CD4-positive, alpha-beta T cell treated with Interleukin-4 for 1 hour (primary cell): ENCODE data around the gene XAB2.

ENCODE experiments used
- DNase-seq, 2 donors: peaks; one replicate each; pipeline ENCODE4 v3.0.0-alpha.2; 2020 to 2022

The XAB2 gene

DNA sequence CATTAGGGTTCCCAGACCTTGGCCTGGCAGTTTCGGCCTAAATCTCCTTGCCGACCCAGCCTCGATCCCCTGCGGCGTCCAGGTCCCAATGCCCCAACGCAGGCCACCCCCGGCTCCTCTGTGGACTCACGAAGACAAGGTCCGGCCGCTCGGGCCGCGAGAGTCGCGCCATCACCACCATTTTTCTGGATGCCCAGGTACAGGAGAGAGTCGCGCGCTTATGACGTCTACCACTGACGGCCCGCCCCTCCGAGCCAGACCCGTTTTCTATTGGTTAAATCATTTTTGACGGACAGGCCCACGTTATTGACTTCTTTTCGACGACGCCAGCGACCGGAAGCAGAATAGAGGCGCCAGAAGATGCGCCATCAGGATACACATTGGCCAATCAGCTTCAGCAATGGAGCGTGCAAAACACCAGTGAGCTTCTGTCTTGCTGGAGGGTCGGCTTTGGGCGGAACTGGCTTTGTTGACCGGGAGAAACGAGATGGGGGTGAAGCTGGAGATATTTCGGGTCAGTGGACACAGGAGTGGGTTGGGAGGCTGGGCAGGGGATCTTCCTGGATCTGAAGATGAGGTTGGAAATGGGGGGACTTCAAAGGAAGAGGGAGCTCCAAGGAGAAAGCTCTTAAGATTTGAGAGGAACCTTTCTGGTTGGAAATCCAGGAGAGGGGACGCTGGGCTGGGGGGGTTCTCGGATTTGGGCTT, at the start of gene XAB2, which contains the start of gene PET100:
Gene XAB2 (minus strand): TSS at position 199 of the 708 bp plus-strand sequence. CDS start 18 bp downstream, at position 181.
Gene PET100 (plus strand): TSS at position 447 of the 708 bp plus-strand sequence. CDS start 41 bp downstream, at position 488.
- peak; percentile 99 for DNase-seq

DNA sequence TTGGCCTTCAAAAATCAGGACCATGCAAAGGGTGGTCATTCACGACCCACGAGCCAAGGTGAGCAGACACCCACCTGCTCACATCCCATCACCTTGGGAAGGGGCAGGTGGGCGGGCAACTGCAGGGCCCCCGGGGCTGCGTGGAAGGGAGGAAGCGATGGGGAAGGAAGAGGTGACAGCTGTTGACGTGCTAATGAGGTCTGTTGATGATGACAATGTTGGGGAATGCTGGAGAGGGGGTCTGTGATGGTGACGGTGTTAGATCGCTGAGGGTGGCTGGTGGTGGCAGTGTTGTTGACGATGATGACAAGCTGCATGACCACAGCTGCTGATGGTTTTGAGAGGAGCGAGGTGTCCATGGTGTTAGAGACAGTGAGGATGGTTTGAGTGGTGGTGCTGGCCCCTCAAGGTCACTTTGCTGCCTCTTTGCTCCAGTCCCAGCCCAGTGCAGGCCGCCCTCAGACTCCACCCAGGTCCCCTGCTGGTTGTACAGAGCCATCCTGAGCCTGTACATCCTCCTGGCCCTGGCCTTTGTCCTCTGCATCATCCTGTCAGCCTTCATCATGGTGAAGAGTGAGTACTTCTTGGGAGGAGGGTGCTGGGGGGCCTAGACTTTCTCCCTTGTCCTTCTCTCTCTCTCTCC, 48.4 kb upstream of the XAB2 start:
- DNase-seq, result peak in 1 of 2 donors; percentile 42

DNA sequence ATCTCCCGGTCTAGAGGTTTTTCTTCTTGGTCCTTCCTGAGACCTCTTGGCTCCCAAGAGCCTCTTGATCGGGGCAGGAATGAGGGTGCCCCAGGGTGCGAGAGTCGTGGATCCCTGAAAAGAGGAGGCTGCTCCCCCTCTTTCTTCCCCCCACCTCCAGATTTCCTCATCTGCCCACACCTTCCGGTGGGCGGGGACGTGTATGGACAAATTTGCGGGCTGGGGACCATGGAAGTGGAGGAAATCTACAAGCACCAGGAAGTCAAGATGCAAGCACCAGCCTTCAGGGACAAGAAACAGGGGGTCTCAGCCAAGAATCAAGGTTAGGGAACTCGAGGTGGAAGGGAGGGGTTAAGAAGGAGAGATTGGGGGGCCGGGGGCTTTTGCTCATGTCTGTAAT, 47.5 kb upstream of the XAB2 start, which contains the start of gene MCEMP1:
Gene MCEMP1 (plus strand): TSS at position 237 of the 400 bp plus-strand sequence. CDS start 31 bp downstream, at position 268.
- no peak for DNase-seq

DNA sequence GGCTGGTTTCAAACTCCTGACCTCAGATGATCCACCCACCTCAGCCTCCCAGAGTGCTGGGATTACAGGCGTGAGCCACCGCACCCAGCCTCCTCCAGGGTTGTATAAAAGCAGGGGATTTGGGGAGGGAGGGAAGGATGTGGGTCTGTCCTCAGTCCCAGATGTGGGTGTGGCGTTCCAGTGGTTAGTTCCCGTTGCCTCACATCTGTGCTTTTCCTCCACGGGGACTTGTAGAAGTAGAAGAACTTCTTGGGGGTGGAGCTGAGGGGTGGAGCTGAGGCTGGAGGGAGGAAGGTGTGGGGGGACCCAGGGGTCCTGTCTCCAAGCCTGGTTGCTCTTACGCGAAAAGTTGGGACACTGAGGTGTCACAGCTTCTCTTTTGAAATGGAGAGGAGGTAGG, 47.0 kb upstream of the XAB2 start:
- peak in 1 of 2 donors; percentile 43 for DNase-seq

DNA sequence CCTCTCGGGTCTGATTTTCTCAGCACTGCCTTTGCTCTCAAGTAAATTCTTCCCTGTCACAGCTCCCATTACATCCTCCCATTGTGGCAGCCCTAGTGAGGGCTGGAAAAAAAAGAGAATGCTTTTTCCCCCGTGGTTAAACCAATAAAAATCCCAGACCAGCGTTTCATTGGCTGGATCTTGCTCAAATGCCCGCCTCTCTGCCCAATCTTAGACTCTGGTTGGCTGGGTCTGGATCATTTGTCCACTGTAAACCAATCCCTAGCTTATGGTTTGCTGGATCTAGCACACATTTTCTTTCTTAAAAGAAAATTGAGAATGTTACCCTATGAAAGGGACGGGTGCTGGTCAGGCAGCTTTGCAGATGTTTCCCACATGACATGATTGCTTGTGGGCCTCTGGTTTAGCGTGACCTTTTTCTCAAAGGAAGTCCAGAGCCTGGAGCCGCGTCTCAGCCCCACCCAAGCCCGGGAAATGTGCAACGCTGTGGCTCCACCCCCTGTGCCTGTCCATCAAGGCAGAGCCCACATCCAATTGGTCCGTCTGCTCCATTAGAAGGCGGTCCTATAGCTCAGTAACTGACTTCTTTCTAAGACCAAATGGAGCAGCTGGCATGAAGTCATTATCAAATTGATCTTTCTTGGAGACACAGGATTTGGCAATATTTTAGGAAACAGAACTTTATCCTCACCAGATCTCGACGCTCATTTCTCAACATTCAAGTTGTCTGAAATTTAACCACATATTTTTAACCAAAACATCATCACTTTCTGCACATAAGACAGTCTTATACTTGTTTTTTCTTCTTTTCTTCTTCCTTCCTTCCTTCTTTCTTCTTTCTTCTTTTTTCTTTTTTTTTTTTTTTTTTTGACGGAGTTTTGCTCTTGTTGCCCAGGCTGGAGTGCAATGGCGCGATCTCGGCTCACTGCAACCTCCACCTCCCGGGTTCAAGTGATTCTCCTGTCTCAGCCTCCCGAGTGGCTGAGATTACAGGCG, 45.0 kb upstream of the XAB2 start:
- peak; percentile 43 to 78 for DNase-seq

GRCh38 chr19:7672522-7672921, 43.2 kb upstream of the XAB2 start:
- no peak for DNase-seq

GRCh38 chr19:7670790-7671189, 41.4 kb upstream of the XAB2 start:
- no peak for DNase-seq

GRCh38 chr19:7670150-7670783, 40.9 kb upstream of the XAB2 start:
- peak; percentile 26 to 55 for DNase-seq

GRCh38 chr19:7669641-7670040, 40.3 kb upstream of the XAB2 start:
- no peak for DNase-seq

- DNase-seq, result no peak
Measured at GRCh38 chr19:7668842-7669241, 39.5 kb upstream of the XAB2 start, which contains the start of gene RETN. Gene RETN (plus strand): TSS chr19:7669049. CDS start chr19:7669327, 278 bp downstream.

- DNase-seq, result no peak
Measured at GRCh38 chr19:7665076-7665475, 35.7 kb upstream of the XAB2 start.

GRCh38 chr19:7663706-7664105, 34.4 kb upstream of the XAB2 start:
- no peak for DNase-seq

GRCh38 chr19:7662657-7663056, 33.3 kb upstream of the XAB2 start:
- no peak for DNase-seq

DNA sequence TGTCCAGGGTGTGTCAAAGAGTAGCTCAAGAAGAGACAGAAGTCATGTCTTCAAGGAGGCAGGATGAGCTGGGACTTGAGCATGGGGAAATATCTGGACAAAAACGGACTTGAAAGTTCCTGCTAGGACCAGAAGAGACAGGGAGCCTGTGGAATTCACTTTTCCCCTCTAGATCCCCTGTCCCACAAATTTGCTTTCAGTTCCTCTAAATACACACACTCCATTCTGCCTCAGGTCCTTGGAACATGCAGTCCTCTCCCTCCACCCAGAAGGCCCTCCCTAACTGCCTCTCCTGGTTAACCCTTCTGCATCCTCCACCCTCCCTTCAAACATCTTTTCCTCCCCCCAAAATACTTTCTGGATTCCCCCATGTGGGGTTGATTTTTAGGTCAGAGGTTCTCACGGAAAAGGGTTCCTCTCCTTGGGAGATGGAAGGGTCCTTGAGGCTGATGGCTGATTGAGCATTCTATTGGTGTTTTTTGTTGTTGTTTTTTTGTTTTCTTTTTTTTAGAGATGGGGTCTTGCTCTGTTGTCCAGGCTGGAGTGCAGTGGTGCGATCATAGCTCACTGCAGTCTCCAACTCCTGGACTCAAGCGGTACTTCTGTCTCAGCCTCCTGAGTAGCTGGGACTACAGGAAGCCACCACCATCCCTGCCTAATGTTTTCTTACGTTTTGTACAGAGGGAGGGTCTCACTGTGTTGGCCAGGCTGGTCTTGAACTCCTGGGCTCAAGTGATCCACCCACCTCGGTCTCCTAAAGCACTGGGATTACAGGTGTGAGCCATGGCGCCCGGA, 32.6 kb upstream of the XAB2 start:
- no peak for DNase-seq

DNA sequence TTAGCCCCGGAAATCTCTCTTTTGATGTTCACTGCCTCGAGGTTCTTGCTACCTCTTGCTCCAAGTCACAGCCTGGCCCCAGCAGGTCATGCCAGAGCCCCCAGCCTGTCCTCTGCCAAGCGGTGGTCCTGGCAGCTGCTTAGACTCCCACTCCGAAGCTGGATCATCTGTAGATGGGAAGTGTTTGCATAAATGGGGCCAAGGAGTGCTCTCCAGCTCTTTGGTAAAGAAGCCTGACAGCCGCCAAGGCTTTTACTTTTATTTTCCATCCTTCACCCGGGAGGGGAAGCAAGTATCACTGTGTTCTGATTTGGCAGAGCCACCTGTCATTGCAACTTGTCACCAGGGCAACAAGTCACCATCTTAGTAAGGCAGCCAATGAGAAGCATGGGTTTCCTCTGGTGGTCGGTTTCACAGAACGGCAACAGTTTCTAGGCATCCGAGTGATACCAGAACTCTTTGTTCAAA, 28.9 kb upstream of the XAB2 start:
- peak; percentile 69 to 73 for DNase-seq

GRCh38 chr19:7657131-7657751, 27.9 kb upstream of the XAB2 start:
- peak; percentile 25 to 80 for DNase-seq

GRCh38 chr19:7655581-7655980, 26.2 kb upstream of the XAB2 start:
- peak in 1 of 2 donors; percentile 58 for DNase-seq

GRCh38 chr19:7654401-7654800, 25.1 kb upstream of the XAB2 start:
- DNase-seq, result no peak

DNA sequence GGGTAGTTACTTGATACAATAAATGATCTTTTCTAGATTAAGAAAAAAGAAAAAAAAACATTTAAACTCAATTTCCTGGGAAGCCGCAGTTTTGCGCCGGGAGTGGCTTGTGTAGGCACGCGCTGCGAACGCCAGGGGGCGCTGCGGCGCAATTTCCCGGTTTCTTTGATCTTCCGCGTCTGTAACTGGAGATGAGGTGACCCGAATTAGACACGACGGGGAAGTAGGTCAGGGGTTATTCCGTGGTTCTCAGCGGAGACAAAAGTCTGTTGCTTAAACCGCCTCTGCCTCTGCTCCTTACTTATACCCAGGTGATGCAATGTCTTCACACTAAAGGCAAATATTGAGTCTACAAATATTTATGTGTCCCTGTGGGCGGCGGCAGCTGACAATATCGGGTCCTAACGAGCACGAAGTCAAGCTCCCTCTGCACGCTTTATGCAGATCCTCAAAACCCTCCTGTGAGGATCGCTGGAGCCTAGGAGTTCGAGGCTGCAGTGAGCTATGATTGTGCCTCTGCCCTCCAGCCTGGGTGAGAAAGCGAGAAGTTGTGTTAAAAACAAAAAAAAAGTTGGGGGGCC, 22.8 kb upstream of the XAB2 start:
- DNase-seq, result peak; percentile 90

- DNase-seq, result no peak
Measured at GRCh38 chr19:7650148-7650547, 20.8 kb upstream of the XAB2 start.
